ENCODE results near the gene RFWD3.
A peak's percentile ranks its signal among the peaks of the same experiment; 100 is the strongest.

Gene RFWD3

DNA sequence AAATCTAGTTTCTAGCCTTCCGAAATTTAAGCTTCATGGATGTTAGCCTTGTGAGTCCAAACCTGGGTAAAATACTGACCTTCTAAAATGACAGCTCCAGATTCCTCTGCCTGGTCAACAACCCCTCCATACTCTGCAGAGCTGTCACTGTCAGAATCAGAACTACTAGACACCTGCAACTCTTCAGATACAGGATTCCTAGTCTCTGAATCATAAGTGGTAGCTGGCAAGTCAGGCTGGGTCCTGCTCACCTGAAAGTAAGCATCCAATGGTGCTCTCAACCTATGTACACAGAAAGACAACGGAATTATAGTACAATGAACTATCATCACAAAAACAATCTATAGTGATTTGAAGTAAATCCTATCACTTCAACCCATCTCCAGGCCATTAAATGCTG is 14.8 kb downstream of the RFWD3 start:
- H3K27ac Mint-ChIP-seq = peak overlapping the region; percentile 27
- no peak for DNase-seq
- H3K4me1 Mint-ChIP-seq (ENCODE audit: low read depth) = peaks cover 39% of the 10 kb centered on the region
- peaks cover 91% of the 10 kb centered on the region for H3K36me3 Mint-ChIP-seq (ENCODE audit: low read depth)
- H3K4me3 Mint-ChIP-seq = no peak overlapping the region
- H3K9me3 Mint-ChIP-seq = no peaks in the 10 kb centered on the region
- H3K27me3 Mint-ChIP-seq = no peaks in the 10 kb centered on the region

DNA sequence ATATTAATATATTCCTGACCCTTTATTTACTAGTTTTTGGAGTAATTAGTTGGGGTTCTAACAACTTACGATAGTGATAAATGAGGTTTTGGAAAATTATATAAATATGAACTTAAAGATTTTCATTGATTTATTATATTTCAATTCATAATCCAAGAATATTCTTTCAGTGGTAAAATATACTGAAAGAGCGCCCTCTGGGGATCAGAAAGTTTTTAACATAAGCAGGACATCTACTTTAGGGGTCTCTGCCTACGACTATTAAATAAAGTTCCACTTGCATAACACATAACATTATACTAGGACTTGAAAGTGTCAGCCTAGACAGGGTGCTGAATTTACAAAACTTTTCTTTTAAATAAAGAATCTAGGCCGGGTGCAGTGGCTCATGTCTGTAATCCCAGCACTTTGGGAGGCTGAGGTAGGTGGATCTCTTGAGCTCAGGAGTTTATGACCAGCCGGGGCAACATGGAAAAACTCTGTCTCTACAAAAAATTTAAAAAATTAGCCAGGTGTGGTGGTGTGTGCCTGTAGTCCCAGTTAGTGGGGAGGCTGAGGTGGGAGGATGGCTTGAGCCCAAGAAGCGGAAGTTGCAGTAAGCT is 15.6 kb downstream of the RFWD3 start:
- H3K4me3 Mint-ChIP-seq = no peak overlapping the region
- DNase-seq = no peak
- H3K4me1 Mint-ChIP-seq (ENCODE audit: low read depth) = peaks cover 33% of the 10 kb centered on the region
- no peak overlapping the region for H3K27ac Mint-ChIP-seq
- no peaks in the 10 kb centered on the region for H3K27me3 Mint-ChIP-seq
- H3K36me3 Mint-ChIP-seq (ENCODE audit: low read depth) = peaks cover 92% of the 10 kb centered on the region
- H3K9me3 Mint-ChIP-seq = no peaks in the 10 kb centered on the region

GRCh38 chr16:74649839-74650504 is 16.7 kb downstream of the RFWD3 start:
- Mint-ChIP-seq H3K36me3 (ENCODE audit: low read depth) (peaks cover 90% of the 10 kb centered on the region), H3K4me3 (no peak overlapping the region), H3K27ac (no peak overlapping the region), H3K4me1 (ENCODE audit: low read depth) (peaks cover 25% of the 10 kb centered on the region), H3K27me3 (no peaks in the 10 kb centered on the region), H3K9me3 (no peaks in the 10 kb centered on the region)
- no peak for DNase-seq

GRCh38 chr16:74641969-74642368 is 24.7 kb downstream of the RFWD3 start:
- H3K36me3 Mint-ChIP-seq (ENCODE audit: low read depth) = peaks cover 96% of the 10 kb centered on the region
- DNase-seq = no peak
- peaks cover 1% of the 10 kb centered on the region for H3K4me1 Mint-ChIP-seq (ENCODE audit: low read depth)
- no peak overlapping the region for H3K4me3 Mint-ChIP-seq
- H3K9me3 Mint-ChIP-seq = no peaks in the 10 kb centered on the region
- peak overlapping the region; percentile 61 for H3K27ac Mint-ChIP-seq
- no peaks in the 10 kb centered on the region for H3K27me3 Mint-ChIP-seq

DNA sequence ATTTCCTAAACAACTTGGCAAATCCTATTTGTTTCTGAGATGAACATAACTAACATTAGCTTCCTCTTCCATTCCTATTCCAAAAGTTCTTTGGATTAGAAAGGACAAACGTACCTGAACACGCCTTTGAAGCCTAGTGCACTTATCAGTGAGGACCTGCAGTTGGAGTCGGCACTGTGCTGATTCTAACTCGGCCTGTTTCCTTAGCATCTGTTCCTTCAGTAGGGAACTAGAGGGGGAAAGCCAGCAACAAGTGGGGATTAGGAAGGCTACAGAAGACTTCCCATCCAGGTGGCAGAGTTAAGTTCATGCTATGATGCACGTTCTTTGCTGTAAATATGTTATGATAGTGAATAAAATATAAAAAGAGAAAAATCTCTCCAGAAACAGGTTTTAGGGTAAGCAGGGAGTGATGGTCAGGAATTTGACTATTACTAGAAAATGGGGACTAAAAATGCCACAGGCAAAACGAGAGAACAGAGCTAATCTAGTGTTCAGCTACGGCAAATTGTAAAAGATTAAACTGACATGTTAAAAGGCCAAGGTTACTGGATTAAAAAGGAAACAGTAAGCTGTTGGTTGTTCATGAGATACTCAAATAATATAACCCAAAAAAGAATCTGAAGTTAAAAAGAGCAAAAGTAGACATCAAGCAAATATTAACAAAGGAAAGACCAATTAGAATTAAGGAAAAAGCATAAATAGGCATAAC is 28.8 kb downstream of the RFWD3 start:
- H3K27ac Mint-ChIP-seq = no peak overlapping the region
- DNase-seq = no peak
- H3K27me3 Mint-ChIP-seq = no peaks in the 10 kb centered on the region
- no peak overlapping the region for H3K4me3 Mint-ChIP-seq
- H3K36me3 Mint-ChIP-seq (ENCODE audit: low read depth) = peaks cover 92% of the 10 kb centered on the region
- H3K4me1 Mint-ChIP-seq (ENCODE audit: low read depth) = peaks cover 1% of the 10 kb centered on the region
- no peaks in the 10 kb centered on the region for H3K9me3 Mint-ChIP-seq

GRCh38 chr16:74635303-74635702 is 31.4 kb downstream of the RFWD3 start:
- Mint-ChIP-seq H3K4me1 (ENCODE audit: low read depth) (peaks cover 1% of the 10 kb centered on the region), H3K9me3 (no peaks in the 10 kb centered on the region), H3K4me3 (no peak overlapping the region), H3K36me3 (ENCODE audit: low read depth) (peaks cover 91% of the 10 kb centered on the region), H3K27ac (no peak overlapping the region), H3K27me3 (no peaks in the 10 kb centered on the region)
- no peak for DNase-seq

- DNase-seq = no peak
- H3K27me3 Mint-ChIP-seq = no peaks in the 10 kb centered on the region
- H3K9me3 Mint-ChIP-seq = no peaks in the 10 kb centered on the region
- H3K27ac Mint-ChIP-seq = peak overlapping the region; percentile 33
- peaks cover 91% of the 10 kb centered on the region for H3K36me3 Mint-ChIP-seq (ENCODE audit: low read depth)
- H3K4me1 Mint-ChIP-seq (ENCODE audit: low read depth) = peaks cover 7% of the 10 kb centered on the region
- H3K4me3 Mint-ChIP-seq = no peak overlapping the region
Observed at GRCh38 chr16:74633686-74634085, 33.0 kb downstream of the RFWD3 start.

GRCh38 chr16:74627506-74628220 is 39.0 kb downstream of the RFWD3 start:
- Mint-ChIP-seq H3K9me3 (no peaks in the 10 kb centered on the region), H3K27ac (peak overlapping the region; percentile 93), H3K4me3 (no peak overlapping the region), H3K27me3 (no peaks in the 10 kb centered on the region), H3K4me1 (ENCODE audit: low read depth) (peaks cover 47% of the 10 kb centered on the region), H3K36me3 (ENCODE audit: low read depth) (peaks cover 100% of the 10 kb centered on the region)
- no peak for DNase-seq

DNA sequence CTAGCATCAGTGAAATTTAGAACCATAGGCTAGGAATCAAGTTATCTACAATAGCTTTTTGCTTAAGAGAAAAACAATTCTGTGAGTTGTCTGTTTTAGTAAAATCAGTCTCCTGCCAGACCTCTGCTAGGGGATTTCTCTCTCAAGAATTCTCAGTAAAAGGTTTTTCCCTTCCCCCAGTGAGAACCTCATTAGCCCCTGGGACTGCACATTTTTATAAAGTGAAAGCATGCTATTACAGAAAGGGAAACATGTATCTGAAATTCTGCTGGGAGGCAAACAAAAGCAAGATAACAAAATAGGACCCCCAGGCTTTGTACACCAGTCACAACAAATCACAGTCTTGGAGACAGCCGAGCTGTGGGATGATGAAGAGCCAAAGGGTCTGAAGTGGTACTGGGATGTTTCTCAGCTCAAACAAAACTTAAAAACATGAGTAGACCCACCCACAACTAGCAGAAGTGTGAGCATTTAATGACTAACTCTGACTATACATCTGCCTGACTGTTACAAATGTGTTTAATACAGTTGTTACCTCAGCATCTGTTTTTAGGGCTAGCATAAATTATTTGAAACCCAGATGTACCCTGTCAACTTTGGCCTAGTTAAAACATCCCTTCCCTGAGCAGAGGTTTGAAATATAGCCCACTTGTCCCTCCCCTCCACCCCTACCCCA is 39.8 kb downstream of the RFWD3 start:
- Mint-ChIP-seq H3K36me3 (ENCODE audit: low read depth) (peaks cover 100% of the 10 kb centered on the region), H3K4me1 (ENCODE audit: low read depth) (peaks cover 47% of the 10 kb centered on the region), H3K4me3 (peak overlapping the region; percentile 49), H3K27me3 (no peaks in the 10 kb centered on the region), H3K27ac (peak overlapping the region; percentile 93), H3K9me3 (no peaks in the 10 kb centered on the region)
- peak; percentile 29 for DNase-seq

GRCh38 chr16:74625500-74626350 is 41.0 kb downstream of the RFWD3 start:
- H3K4me3 Mint-ChIP-seq = peak overlapping the region; percentile 49
- H3K36me3 Mint-ChIP-seq (ENCODE audit: low read depth) = peaks cover 100% of the 10 kb centered on the region
- no peaks in the 10 kb centered on the region for H3K9me3 Mint-ChIP-seq
- peak; percentile 28 for DNase-seq
- H3K27ac Mint-ChIP-seq = peak overlapping the region; percentile 93
- H3K4me1 Mint-ChIP-seq (ENCODE audit: low read depth) = peaks cover 47% of the 10 kb centered on the region
- no peaks in the 10 kb centered on the region for H3K27me3 Mint-ChIP-seq

DNA sequence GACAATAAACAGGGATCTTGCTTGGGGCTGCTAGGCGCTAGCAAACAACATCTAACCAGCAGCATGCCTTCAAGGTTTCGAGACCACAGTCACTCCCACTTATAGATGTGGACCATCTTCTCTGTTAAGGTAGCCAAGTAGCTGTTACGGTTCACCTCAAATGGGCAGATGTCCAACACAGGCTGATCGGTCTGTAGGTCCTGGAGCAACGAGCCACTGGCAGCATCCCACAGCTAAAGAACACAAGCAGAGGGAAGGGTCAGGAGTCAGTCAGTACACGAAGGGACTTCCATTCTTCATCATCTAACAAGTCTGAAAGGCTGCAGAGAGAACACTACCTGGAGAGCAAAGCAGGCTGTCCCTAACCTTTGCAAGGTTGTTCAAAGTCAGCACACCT is 42.8 kb downstream of the RFWD3 start:
- no peaks in the 10 kb centered on the region for H3K27me3 Mint-ChIP-seq
- H3K4me1 Mint-ChIP-seq (ENCODE audit: low read depth) = peaks cover 42% of the 10 kb centered on the region
- peak; percentile 25 for DNase-seq
- peak overlapping the region; percentile 64 for H3K27ac Mint-ChIP-seq
- peaks cover 99% of the 10 kb centered on the region for H3K36me3 Mint-ChIP-seq (ENCODE audit: low read depth)
- H3K9me3 Mint-ChIP-seq = no peaks in the 10 kb centered on the region
- no peak overlapping the region for H3K4me3 Mint-ChIP-seq

GRCh38 chr16:74623214-74623838 is 43.4 kb downstream of the RFWD3 start:
- Mint-ChIP-seq H3K27me3 (no peaks in the 10 kb centered on the region), H3K9me3 (no peaks in the 10 kb centered on the region), H3K4me1 (ENCODE audit: low read depth) (peaks cover 37% of the 10 kb centered on the region), H3K36me3 (ENCODE audit: low read depth) (peaks cover 94% of the 10 kb centered on the region), H3K4me3 (no peak overlapping the region), H3K27ac (peak overlapping the region; percentile 46)
- peak; percentile 37 for DNase-seq

DNA sequence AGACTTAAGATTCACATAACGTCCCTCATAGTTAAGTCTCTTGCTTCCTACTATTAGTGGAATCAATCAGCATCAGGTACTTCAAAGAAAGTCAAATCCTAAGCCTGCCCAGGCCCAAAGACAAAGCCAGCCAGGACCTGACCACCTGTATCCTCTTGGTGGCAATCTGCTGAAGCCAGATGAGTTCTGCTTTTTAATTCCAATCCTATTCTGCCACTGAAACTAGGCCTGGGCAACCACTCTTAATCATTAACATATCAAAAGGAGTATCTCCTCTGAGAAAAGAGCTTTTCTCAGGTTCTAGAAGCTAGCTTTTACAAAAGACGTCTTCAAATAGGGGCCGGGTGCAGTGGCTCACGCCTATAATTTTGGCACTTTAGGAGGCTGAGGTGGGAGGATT is 44.7 kb downstream of the RFWD3 start:
- DNase-seq = no peak
- Mint-ChIP-seq H3K4me3 (no peak overlapping the region), H3K9me3 (no peaks in the 10 kb centered on the region)

More for the DNA sequence above, 44.7 kb downstream of the RFWD3 start:
- Mint-ChIP-seq H3K36me3 (ENCODE audit: low read depth) (peaks cover 93% of the 10 kb centered on the region), H3K27ac (no peak overlapping the region), H3K4me1 (ENCODE audit: low read depth) (peaks cover 35% of the 10 kb centered on the region), H3K27me3 (no peaks in the 10 kb centered on the region)
